MCF 10A (cell line): ENCODE results near the gene CSH1. TPM values are rescaled to one million over a fixed set of nuclear protein-coding genes. Genes with fewer than 3 reads are reported as not detected.
"Not testable (repeated sequence)": the region's sequence is repeated elsewhere in the genome, so short reads cannot be mapped to it uniquely, and the experiment has no call there.

Source experiments
- BruUV-seq: library from RNA; stranded (reverse); fragments of 400-500 nt; replicated peaks from 2 replicates; lab custom pipeline; 2021; lab: Mats Ljungman, UMichigan
- CTCF ChIA-PET: fragments of 300-600 bp; sonication (Branson Sonifier 250); formaldehyde crosslinking; extraction: SDS; loops from one replicate; lab custom pipeline; 2021; ENCODE audit warnings: antibody characterized with exemption, inconsistent platforms; lab: Yijun Ruan, JAX
- POLR2A ChIA-PET: fragments of 300-600, 350-650 bp; sonication (Branson Sonifier 250); formaldehyde crosslinking; extraction: SDS; loops from one replicate; lab custom pipeline; 2020; ENCODE audit warnings: antibody characterized with exemption, inconsistent platforms; lab: Yijun Ruan, JAX
- DNase-seq: peaks from one replicate; pipeline ENCODE4 v3.0.0-alpha.2; 2018; ENCODE audit not compliant: unreplicated experiment
- H3K27ac Mint-ChIP-seq: one replicate; pipeline ENCODE4 v1.8.0; 2022; ENCODE audit warnings: mild to moderate bottlenecking, low read depth, mixed read lengths; ENCODE audit not compliant: unreplicated experiment
- H3K27me3 Mint-ChIP-seq: one replicate; pipeline ENCODE4 v1.8.0; 2022; ENCODE audit warnings: mixed read lengths; ENCODE audit not compliant: insufficient read depth, unreplicated experiment
- H3K36me3 Mint-ChIP-seq: one replicate; pipeline ENCODE4 v1.8.0; 2022; ENCODE audit warnings: mild to moderate bottlenecking, moderate library complexity, mixed read lengths; ENCODE audit not compliant: insufficient read depth, unreplicated experiment
- H3K4me1 Mint-ChIP-seq: one replicate; pipeline ENCODE4 v1.8.0; 2022; ENCODE audit warnings: mixed read lengths; ENCODE audit not compliant: insufficient read depth, unreplicated experiment
- H3K4me3 Mint-ChIP-seq: one replicate; pipeline ENCODE4 v1.8.0; 2022; ENCODE audit warnings: mild to moderate bottlenecking, moderate library complexity, mixed read lengths; ENCODE audit not compliant: unreplicated experiment
- H3K9me3 Mint-ChIP-seq: one replicate; pipeline ENCODE4 v1.8.0; 2022; ENCODE audit warnings: mixed read lengths; ENCODE audit not compliant: unreplicated experiment
- CTCF ChIP-seq: fragments of 200-600 bp; IDR thresholded peaks from one replicate; pipeline ENCODE4 v1.8.0; 2022; ENCODE audit warnings: antibody characterized with exemption, mild to moderate bottlenecking; ENCODE audit not compliant: unreplicated experiment
- intact Hi-C: fragments of 100-400 bp; cut with micrococcal nuclease; formaldehyde crosslinking; loops from 2 replicates; pipeline ENCODE4 v1.14.1; 2022
- total RNA-seq: library from RNA; stranded (reverse); gene quantifications from 2 replicates; pipeline ENCODE4 v1.2.3, GENCODE V29; 2022

Gene CSH1
- total RNA-seq, 1 experiment from 2014 or later: not detected

GRCh38 chr17:63928172-63928666 is 31.8 kb upstream of the CSH1 start:
- no peaks in the 10 kb centered on the region for H3K4me1 Mint-ChIP-seq
- intact Hi-C loops: no loop called here
- H3K36me3 Mint-ChIP-seq: no peaks in the 10 kb centered on the region
- POLR2A ChIA-PET: no interaction called here
- H3K27ac Mint-ChIP-seq: no peak overlapping the region
- H3K4me3 Mint-ChIP-seq: no peak overlapping the region
- no peak for DNase-seq
- no peak for TF ChIP-seq CTCF
- CTCF ChIA-PET: interaction anchor here (0.8 to 2.4 kb wide), 3 partner anchors 9 to 88 kb away, joined by 3 to 18 read pairs (median 4); partner anchors contain the start of gene GH1
- no peaks in the 10 kb centered on the region for H3K9me3 Mint-ChIP-seq
- BruUV-seq: no TSS peak
- no peaks in the 10 kb centered on the region for H3K27me3 Mint-ChIP-seq

- no peaks in the 10 kb centered on the region for H3K4me1 Mint-ChIP-seq
- no peaks in the 10 kb centered on the region for H3K36me3 Mint-ChIP-seq
- CTCF ChIA-PET: interaction anchor here (0.8 to 2.4 kb wide), 2 partner anchors 9 to 63 kb away, joined by 3 to 18 read pairs; partner anchors contain the start of gene GH1
- POLR2A ChIA-PET: no interaction called here
- H3K27ac Mint-ChIP-seq: no peak overlapping the region
- no peak for TF ChIP-seq CTCF
- intact Hi-C loops: no loop called here
- H3K9me3 Mint-ChIP-seq: no peaks in the 10 kb centered on the region
- no TSS peak for BruUV-seq
- H3K4me3 Mint-ChIP-seq: no peak overlapping the region
- DNase-seq: no peak
- H3K27me3 Mint-ChIP-seq: no peaks in the 10 kb centered on the region
Measured at GRCh38 chr17:63927464-63928171, 31.2 kb upstream of the CSH1 start.

- no peak for TF ChIP-seq CTCF
- Mint-ChIP-seq H3K27me3 (no peaks in the 10 kb centered on the region), H3K4me1 (no peaks in the 10 kb centered on the region), H3K36me3 (no peaks in the 10 kb centered on the region), H3K9me3 (no peaks in the 10 kb centered on the region), H3K27ac (no peak overlapping the region), H3K4me3 (no peak overlapping the region)
- no peak for DNase-seq
- ChIA-PET CTCF (interaction anchor here (0.6 to 1.4 kb wide), 3 partner anchors 10 to 24 kb away, joined by 3 to 4 read pairs (median 4); no protein-coding TSS in a partner anchor), POLR2A (no interaction called here)
- intact Hi-C loops: no loop called here
- no TSS peak for BruUV-seq
Measured at GRCh38 chr17:63926164-63926563, 29.8 kb upstream of the CSH1 start.

GRCh38 chr17:63925615-63926014 is 29.2 kb upstream of the CSH1 start:
- no TSS peak for BruUV-seq

GRCh38 chr17:63922402-63922801 is 26.0 kb upstream of the CSH1 start:
- H3K27ac Mint-ChIP-seq, BruUV-seq, DNase-seq, H3K4me3 Mint-ChIP-seq, POLR2A ChIA-PET, H3K4me1 Mint-ChIP-seq, intact Hi-C loops, H3K27me3 Mint-ChIP-seq, H3K36me3 Mint-ChIP-seq, H3K9me3 Mint-ChIP-seq: not testable (repeated sequence)
- CTCF ChIA-PET: interaction anchor here (0.7 to 1.0 kb wide), 2 partner anchors 12 to 152 kb away, joined by 3 to 5 read pairs; partner anchors contain the start of gene CSHL1

More at GRCh38 chr17:63925615-63926014, 29.2 kb upstream of the CSH1 start:
- intact Hi-C loops: no loop called here
- ChIA-PET POLR2A (no interaction called here), CTCF (interaction anchor here (0.6 to 1.4 kb wide), 2 partner anchors 12 to 23 kb away, joined by 3 to 4 read pairs; no protein-coding TSS in a partner anchor)
- TF ChIP-seq CTCF: no peak
- H3K9me3 Mint-ChIP-seq: no peaks in the 10 kb centered on the region
- no peak for DNase-seq
- H3K4me3 Mint-ChIP-seq: no peak overlapping the region
- no peaks in the 10 kb centered on the region for H3K4me1 Mint-ChIP-seq
- no peaks in the 10 kb centered on the region for H3K27me3 Mint-ChIP-seq
- no peak overlapping the region for H3K27ac Mint-ChIP-seq
- H3K36me3 Mint-ChIP-seq: no peaks in the 10 kb centered on the region

- H3K27ac Mint-ChIP-seq, H3K9me3 Mint-ChIP-seq, H3K4me1 Mint-ChIP-seq, BruUV-seq, H3K36me3 Mint-ChIP-seq, intact Hi-C loops, DNase-seq, H3K4me3 Mint-ChIP-seq, H3K27me3 Mint-ChIP-seq, POLR2A ChIA-PET: not testable (repeated sequence)
- CTCF ChIA-PET: interaction anchor here (2.7 to 3.6 kb wide), 4 partner anchors 12 to 212 kb away, joined by 20 to 63 read pairs (median 27); partner anchors contain the start of gene CD79B
Measured at GRCh38 chr17:63920779-63921178, 24.4 kb upstream of the CSH1 start.
